GM20431 (cell line): Measurements from ENCODE around the gene UBAP2.
"Not testable (repeated sequence)": the region's sequence is repeated elsewhere in the genome, so short reads cannot be mapped to it uniquely, and the experiment has no call there.

Experiments used
- in situ Hi-C: fragments of 300-500 bp; cut with MseI, MboI; formaldehyde crosslinking; loops from one replicate; pipeline ENCODE4 v1.15.0; 2020; ENCODE audit warnings: low sequenced_read_pairs; ENCODE audit not compliant: unreplicated experiment

UBAP2 gene

GRCh38 chr9:33993104-33993503 lies 55.6 kb downstream of the UBAP2 start:
- in situ Hi-C loops: no loop called here

DNA sequence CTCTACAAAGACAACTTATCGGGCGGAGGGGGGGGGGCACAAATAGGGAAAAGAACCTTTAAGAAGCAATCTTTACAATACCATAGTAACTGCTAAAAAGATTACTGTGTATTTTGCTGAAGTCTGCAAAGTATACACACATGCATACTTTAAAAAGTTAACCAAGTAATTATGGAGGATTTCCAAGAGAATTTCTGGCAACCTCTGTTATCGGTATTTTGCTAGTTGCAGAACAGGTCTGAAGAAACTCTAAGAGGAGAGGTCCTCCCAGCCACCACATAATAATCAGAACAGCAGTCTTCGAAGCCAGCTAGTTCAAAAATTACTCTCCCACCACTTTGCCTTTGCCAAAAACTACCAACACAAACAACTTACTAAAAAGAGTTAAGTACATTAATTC lies 56.1 kb downstream of the UBAP2 start:
- in situ Hi-C loops: no loop called here

DNA sequence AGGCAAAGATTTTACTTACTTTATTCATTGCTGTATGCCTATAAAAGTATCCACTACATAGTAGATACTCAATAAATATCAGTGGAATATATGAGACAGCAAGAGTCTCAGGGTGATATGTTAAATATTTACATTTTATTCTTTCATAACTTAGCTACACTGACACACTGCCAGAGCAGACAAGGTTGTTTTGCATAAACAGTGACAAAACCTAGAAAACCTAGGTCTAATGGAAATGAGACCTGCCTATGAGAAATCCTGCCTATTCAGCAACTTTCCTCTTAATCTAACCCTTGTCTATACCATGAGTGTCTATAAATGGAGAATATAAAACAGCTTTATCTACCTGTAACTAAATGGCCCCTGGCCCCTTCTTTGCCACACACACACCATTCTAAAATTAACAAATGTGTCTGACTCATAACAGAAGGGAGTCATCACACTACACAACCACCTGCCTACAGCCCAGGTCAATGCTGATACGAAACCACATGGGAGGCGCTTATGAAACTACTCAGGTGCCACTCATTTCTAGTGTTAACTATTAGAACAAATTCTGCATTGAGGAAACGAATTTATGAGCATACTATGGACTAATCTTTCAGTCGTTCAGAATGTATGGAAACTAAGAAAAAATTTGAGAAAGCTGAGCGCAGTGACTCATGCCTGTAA lies 60.3 kb downstream of the UBAP2 start:
- in situ Hi-C loops: no loop called here

DNA sequence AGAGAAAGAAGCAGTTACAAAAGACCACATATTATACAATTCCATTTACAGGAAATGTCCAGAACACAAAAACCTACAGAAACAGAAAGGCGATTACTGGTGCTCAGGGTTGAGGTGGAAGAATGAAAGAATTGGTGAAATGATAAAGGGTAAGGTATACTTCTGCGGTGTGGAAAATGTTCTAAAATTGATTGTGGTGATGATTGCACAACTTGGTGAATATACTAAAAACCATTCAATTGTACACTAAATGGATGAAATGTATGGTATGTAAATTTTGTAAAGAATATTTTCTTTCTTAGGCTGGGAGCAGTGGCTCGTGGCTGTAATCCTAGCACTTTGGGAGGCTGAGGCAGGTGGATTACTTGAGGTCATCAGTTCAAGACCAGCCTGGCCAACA lies 72.3 kb downstream of the UBAP2 start:
- in situ Hi-C loops: no loop called here

DNA sequence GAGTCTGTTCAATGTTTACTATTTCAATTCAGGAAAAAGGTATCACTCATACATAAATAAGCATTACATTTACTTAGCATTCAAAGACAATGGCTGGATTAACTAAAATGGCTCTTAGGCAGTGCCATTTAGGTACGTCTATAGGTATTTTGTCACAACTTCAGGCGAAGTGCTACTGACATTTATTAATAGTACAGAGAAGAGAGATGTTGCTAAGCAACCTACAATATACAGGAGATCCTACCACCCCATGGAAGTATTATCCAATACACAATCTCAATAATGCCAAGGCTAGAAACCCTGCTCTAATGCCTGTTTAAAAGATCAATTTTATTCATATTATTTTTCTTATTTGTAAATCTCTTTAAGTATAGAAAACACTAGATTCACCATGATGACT lies 76.0 kb downstream of the UBAP2 start:
- in situ Hi-C loops: no loop called here

- in situ Hi-C loops: no loop called here
These were observed 84.5 kb downstream of the UBAP2 start for GRCh38 chr9:33964086-33964768.

GRCh38 chr9:33962468-33962867 lies 86.2 kb downstream of the UBAP2 start:
- in situ Hi-C loops: not testable (repeated sequence)

GRCh38 chr9:33959725-33960124 lies 89.0 kb downstream of the UBAP2 start:
- in situ Hi-C loops: no loop called here

DNA sequence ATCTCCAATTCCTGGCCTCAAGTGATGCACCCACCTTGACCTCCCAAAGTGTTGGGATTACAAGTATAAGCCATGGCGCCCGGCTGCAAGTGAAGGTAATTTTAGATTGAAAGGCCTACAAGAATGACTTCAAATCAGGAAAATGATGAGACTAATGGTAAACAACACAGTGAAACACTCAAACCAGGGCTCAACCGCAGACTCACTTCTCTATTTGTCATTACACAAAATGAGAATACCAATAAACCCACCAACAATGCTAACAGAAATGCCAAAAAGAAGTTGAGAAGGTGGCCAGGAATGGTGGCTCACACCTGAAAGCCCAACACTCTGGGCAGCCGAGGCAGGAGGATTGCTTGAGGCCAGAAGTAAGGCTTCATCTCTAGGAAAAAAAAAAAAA lies 92.1 kb downstream of the UBAP2 start:
- in situ Hi-C loops: no loop called here

GRCh38 chr9:33952066-33952465 lies 96.6 kb downstream of the UBAP2 start:
- in situ Hi-C loops: no loop called here

DNA sequence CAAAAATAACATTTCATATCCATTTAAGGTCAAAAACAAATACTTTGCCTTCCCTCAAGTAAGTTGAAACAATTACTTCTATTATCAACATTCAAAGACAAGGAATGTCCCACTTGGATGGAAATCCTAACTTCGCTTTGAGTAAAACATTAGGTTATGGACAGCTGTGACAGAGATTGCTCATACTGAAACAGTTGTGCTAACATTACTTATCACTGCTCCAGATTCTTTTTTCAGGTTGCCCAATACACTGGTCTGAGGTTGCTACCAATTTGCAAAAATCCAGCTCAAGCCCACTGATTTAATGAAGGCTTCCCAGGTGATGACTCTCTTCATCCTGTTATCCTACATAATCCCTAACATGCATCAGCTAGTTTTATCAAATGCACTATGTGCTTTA lies 98.3 kb downstream of the UBAP2 start:
- in situ Hi-C loops: no loop called here

DNA sequence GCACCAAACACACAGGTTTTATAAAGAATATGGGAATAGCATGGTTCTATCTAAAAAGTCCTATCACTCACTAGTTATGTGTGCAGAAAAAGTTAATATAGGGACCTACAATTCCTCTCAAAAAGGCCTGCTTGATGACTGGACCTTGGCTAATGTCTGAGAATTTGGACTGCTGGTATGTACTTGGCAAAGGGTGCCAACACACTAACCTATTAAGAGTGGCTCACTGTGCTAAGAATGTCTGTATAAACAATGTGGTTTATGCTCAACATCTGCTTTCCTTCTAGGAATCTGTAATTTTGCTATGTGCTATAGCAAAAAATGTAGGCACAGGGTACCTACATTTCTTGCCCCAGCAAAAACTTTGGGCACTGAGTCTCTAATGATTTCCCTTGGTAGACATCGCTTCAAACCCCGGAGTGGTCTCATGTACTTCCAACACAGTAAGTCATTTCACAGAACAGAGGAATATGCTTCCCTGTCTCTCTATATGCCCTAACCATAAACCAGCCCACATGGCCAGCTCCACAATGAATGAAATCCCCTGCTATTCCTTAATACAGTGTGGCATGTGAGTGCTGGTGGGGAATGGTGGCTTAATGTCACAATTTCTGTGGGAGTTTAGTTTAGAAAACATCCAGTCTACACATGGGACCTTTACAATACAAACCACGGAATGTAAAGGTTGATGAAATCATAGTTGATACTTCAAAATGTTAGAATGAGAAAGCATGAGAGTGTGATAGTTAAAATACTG lies 101.7 kb downstream of the UBAP2 start:
- in situ Hi-C loops: no loop called here

- in situ Hi-C loops: no loop called here
These were observed 105.3 kb downstream of the UBAP2 start for GRCh38 chr9:33943389-33943788.

- in situ Hi-C loops: no loop called here
These were observed 106.1 kb downstream of the UBAP2 start for GRCh38 chr9:33942471-33943083.

- in situ Hi-C loops: no loop called here
These were observed 108.5 kb downstream of the UBAP2 start for GRCh38 chr9:33939924-33940874.

DNA sequence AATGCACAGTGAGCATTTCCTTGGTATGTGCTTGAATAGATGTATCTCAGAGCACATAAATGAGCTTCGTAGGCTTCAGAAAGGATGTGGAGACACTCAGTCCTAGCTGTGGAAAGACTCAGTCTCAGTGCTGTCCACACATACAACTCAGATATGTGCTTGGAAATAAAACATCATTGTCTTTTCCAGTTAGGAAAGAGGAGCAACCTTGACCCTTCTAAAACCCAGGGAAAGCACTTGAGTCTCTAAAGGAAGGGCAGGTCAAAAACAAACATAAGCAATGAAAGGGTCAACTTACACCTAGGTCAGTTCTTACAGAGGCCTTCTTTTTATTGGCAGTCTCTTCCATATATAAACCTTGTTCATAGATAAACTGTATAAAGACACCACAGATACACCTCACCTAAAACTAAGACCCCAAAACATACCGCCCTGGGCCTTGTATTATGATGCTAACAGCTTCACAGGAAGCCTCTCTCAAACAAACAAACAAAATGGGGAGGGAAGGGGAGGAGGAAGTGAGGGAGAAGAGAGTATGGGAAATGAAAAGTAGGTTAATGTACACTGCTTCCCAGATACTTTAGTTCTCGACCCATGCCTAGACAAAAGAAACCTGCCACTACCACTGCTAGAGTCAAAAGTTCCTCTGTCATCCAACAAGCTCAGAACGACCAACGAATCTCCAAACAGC lies 114.4 kb downstream of the UBAP2 start:
- in situ Hi-C loops: no loop called here

- in situ Hi-C loops: no loop called here
These were observed 116.4 kb downstream of the UBAP2 start for GRCh38 chr9:33932078-33932807.

GRCh38 chr9:33931326-33931725 lies 117.4 kb downstream of the UBAP2 start:
- in situ Hi-C loops: no loop called here

- in situ Hi-C loops: no loop called here
These were observed 121.0 kb downstream of the UBAP2 start for GRCh38 chr9:33927694-33928093.
